NOMO-1 (cell line): ENCODE measurements around the gene CRYBA2.

Experiments
- DNase-seq, 2 experiments: peaks; one replicate each; lab custom pipeline; 2025; ENCODE audit not compliant: unreplicated experiment in 2 of 2; lab: John Stamatoyannopoulos, UW

CRYBA2 gene, protein sequence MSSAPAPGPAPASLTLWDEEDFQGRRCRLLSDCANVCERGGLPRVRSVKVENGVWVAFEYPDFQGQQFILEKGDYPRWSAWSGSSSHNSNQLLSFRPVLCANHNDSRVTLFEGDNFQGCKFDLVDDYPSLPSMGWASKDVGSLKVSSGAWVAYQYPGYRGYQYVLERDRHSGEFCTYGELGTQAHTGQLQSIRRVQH

DNA sequence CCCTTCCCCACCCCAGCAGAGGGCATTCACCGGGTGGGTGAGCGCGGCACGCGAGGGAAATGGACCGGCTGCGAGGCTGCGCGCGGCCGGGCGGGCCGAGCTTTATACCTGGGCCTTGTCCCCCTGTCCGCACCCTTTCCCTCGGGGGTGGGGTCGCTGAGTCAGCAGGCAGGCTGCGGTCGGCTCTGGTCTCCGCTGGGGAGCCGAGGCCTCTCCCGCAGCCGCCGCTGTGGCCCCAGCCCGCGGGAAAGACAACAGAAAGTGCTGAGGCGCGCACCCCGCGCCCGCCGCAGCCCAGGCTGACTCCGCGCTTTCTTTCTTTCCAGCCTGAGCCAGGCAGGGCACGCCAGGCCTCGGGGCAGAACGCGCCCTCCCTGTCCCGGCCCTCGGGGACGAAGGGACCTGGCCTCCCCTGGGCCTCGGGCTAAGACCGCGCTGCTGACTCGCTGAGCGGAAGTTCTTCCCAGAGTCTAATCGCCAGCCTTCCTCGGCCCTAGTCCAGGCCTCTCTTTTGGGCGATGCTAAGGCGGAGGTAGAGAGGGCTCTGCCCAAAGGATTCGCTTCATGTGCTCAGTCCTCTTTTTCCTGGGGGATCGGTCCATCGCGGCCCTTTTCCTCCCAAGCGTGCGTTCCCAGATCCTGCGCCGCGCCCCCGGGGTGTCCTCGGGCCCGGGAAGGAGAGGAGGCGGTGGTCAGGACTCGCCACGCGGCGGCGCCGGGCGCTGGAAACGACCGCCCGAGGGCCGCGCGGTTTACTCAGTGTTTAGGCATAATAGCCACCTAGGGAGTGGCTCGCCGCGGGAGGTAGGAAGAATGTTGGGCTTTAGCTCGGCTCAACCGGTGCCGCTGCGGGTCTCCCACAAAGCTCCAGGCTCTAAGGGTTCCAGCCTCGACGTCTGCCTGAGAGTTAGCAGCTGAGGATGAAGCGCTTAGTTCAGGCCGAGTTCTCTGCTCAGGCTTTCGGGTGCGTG, at the start of gene CRYBA2:
Gene CRYBA2 (minus strand): TSS at position 78 of the 971 bp plus-strand sequence. CDS start 246 bp downstream, outside the sequence.
- DNase-seq: no peak

DNA sequence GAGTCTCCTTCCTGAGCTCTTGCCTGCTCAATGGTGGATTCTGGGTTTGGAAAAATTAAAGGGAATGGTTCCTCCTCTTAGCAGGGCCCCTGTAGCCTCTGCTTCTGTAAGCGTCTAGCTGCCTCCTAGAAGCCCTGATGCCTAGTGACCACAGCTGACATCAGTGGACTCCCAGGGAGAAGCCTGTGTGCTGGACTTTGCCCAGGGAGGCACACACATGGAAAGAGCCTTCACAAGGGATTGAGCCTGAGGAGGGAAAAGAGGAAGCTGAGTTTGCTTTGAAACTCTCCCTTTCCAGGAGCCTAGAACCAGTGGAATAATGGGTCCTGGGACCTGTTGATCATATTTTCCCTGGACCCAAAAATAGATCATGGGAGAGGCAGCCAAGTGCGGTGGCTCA, 49.5 kb upstream of the CRYBA2 start:
- no peak for DNase-seq

DNA sequence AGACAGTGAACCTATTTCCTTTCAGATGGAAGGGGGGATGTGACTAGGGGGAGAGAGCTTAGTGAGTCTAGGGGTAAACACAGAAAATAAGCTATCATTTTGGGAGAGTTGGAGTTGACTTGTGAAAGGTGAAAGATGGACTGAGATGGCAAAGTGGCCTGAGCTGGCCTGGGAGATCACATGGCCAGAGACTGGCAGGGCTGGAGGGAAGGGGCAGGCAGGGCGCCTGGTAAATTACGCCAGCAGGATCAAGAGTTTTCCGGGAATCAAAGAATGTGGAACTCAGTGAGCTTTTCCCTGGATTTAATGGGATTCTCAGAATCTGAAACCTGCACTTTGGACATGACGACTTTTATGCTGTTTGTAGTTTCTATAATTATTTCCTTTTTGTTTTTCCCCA, 48.9 kb upstream of the CRYBA2 start:
- DNase-seq: no peak

DNA sequence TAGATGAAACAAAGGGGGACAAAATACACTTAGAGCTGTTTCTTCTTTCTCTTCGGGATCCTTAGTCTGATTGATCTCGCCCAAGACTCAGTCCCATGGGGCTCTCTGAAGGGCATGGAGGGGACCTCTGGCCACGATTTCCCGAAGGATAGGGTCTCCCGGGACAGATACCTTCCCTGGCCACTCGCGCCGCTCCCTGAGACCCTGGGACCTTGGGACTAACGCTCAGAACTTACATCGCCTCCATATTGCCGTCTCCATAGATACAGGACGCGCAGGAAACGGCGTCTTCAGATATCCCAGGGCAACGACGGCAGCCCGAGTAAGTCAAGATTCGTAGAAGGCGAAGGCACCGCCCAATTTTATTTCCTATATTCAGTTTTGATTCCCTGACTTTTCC, 48.0 kb upstream of the CRYBA2 start, which contains the start of gene CFAP65:
Gene CFAP65 (minus strand): TSS at position 265 of the 400 bp plus-strand sequence. CDS start 2,468 bp downstream, outside the sequence.
- no peak for DNase-seq

DNA sequence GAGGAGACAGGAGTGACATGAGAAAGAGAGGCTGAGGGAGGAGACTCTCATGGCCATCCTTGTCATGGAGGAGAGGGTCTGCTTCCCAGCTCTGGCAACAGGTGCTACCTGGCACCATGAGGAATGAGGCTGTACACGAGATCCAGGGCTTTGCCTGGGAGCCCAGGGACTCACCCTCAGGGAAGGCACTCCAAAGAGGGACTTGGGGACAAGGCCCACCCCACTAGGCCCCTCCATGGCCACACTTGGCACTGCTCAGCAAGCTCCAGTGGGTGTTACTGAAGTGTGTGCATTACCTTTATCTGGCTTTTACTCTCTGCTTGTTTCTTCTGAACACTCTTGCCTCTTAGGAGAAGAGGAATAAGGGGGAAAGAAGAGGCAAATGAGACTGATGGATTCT, 45.4 kb upstream of the CRYBA2 start:
- no peak for DNase-seq

DNA sequence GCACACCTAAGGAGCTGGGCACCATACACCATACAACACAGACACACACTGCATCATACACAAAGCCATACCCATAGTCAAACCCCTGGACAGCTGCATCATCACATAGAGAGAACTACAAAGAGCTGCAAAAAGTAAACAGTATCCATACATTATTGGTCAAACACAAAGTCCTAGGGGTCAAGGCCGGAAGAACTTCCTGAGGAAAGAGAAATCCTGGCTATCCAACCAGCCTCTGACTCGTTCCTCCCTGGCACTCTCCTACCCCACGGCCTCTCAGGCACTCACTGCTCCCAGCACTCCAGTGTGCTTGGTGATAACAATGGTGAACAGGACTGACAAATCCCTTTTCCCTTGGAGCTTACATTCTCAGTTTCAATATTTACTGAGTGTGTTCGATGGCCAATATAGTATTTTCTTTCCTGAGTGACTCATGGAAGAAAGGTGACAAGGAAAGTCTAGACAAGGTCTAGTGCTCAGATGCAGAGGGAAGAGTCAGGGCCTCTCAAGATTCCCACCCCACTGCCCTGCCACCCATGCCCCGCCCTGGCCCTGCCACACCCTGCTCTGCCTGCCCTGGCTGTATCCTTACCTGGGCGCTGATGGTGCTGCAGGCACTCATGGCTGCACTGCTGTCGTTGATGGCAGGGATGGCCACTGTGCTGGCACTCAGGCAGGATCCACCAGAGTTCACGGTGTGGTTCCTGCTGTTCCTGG, 44.7 kb upstream of the CRYBA2 start:
- no peak for DNase-seq

DNA sequence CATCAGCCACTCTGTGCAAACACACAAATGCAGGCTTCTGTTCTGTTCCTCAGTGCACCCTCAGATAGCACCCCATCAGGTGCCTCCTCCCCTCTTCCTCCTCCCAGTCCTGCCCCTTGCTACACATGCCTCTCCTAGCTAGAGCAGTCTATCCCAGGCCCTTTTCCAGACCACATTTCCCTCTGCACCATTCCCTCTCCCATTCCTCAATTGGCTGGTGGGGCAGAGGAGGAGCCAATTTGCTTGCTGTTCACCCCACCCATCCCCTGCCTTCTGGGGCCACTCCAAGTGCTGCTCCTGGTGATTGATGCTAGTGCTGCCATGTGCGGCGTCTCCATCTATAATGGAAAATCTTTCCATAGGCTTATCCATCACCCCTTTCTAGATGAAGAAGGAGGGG, 42.7 kb upstream of the CRYBA2 start:
- no peak for DNase-seq

DNA sequence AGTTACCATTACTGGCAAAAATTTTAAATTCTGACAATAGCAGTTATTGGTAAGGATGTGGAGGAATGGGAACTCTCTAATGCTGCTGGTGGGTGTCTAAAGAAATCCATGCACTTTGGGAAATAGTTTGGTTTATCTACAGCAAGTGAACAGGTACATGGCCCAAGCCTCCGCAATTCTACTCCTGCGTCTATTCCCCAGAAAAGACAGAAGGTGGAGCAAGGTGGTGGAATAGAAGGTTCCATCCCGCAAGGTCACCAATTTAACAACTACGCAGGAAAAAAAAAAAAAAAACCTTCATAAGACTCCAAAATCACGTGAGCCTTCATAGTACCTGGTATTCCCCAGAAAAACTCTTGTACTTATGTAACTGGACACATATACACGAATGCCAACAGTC, 41.6 kb upstream of the CRYBA2 start:
- DNase-seq: no peak

DNA sequence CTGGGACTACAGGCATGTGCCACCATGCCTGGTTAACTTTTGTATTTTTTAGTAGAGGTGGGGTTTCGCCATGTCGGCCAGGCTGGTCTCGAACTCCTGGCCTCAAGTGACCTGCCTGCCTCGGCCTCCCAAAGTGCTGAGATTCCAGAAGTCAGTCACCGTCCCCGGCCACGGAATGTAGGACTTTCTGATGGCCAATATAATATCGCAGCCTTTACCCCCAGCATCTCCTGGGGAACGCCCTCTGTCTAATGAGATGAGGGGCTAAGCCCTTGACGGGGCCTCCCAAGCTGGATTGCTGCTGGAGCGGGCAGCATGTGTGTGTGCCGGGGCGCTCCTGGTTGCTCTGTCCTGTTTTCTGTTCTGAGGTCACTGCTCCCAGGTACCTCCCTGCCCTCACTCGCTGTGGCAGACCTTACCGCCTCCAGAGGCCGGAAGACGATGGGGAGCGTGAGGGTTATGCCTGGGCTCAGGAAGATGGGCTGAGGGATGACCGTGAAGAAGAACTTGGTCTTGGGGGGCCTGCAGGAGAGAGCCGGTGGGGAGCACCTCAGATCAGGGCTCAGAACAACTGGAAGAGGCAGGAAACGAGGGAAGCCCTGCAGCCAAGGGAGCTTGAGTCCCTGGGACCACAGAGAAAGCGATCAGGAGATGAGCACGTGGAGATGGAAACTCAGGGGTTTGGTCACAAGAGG, 39.0 kb upstream of the CRYBA2 start:
- DNase-seq: no peak

DNA sequence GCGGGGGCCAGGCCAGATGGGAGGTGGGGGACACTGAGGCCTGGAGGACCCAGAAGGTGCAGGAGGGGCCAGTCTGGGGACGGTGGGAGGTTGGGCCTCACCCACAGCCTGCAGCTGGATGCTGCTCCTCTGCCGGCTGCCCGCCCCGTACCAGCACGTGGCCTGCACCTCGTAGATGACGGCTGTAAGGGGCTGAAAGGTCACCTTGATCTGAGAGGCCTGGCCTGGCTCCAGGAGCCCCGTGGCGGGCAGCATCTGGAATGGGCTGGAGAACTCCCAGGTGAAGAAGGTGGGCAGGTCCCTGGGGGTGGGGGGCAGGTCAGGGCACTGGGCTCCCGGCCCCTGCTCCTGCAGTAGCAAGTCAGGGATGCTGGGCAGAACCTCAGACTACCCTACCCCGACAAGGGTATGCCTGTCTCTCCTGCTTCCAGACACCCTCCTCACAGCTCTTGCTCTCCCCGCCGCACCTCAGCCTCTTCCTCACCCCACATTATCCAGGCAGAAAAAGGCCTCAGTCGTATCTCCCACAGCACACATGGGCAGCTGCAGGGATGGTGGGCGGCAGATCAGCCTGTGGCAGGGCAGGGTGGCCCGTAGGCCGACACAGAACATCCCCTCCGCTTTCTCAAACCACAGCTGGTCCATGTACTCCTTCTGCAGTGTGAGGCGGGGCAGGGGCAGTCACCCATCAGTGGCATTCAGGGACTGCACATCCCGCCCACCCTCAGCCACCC, 38.0 kb upstream of the CRYBA2 start:
- no peak for DNase-seq

DNA sequence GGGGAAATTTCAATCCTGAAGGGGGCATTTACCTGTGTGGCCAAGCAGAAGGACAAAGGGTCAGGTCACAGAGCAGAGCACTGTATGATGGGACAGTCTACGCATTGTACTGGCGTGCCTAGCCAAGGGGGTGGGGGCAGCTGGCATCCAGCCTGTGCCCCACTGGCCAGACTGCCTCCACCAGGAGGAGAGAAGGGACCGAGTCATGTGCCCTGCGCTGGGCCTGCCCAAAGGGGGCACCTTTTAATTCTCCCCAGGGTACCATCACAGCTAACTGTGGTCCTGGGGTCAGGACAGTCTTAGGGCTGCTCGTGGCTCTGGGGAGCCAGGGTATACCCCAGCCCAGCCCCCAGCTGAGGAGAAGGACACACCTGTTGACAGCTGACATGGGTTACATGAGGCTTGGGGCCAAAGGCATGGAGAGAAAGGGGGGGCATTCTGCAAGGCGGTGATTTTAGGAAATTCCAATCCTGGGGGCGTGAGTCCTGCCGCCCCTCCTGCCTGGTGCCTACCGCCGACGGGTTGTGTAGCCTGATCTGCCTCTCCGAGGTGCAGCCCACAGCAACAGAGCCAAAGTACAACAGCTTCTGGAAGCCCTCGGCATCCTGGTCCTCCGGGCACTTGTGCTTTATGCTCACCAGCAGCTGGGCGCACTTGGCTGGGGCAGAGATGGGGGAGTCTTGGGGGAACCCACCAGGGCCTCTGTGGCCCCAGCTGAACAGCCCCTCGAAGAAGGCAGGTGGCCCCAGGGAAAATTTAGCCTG, 37.1 kb upstream of the CRYBA2 start:
- DNase-seq: no peak

DNA sequence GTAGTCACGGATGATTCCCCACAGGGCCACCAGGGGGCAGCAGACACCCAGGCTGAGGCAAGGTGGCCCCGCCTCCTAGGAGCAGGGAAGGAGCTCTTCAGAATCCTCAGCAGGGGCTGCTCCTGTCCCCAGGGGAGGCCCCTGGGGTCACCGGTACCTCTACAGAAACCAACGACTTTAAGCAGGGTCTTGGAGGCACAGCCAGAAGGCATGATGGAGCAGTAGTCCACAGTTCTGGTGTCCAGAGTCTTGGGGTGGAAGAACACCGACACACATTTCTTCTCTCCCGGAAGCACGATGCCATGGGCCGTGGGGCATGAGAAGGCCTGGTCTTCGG, 36.6 kb upstream of the CRYBA2 start:
- DNase-seq: peak; percentile 53 to 55

DNA sequence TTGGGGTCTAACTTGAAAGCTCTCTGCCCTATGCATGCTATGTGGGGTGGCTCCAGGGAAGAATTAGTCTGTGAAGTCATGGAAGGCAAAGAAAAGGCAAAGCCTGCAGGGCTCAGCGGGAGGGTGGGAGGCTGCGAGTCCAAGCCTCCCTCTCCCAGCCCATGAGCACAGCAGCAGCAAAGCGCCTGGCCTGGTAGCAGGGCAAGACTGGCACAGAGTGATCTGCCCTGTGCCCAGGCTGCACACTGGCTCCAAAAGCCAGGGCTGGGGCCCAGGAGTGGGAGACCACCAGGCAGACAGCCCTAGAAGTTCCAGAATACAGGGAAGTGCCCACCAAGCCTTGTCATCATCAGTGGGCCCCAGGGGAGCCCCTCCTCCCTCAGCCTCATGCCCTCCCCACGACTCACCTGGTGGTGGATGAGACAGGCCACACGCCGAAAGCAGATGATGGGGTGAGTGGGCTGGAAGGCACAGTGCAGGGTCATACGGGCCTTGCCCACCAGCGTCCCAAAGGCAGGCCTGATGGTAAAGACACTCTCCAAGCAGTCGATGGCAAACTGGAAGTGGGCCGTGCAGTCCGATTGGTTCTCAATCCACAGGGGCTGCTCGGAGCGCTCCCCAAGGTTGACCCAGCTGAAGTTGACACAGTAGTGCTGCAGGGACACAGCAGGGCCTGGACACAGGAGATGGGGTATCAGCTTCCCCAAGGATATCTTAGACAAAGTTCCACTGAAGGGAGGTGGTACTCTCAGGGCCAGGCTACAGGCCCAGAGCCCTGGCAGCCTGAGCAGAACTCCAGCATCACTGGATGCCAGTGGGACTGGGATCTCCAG, 36.0 kb upstream of the CRYBA2 start:
- DNase-seq: no peak

DNA sequence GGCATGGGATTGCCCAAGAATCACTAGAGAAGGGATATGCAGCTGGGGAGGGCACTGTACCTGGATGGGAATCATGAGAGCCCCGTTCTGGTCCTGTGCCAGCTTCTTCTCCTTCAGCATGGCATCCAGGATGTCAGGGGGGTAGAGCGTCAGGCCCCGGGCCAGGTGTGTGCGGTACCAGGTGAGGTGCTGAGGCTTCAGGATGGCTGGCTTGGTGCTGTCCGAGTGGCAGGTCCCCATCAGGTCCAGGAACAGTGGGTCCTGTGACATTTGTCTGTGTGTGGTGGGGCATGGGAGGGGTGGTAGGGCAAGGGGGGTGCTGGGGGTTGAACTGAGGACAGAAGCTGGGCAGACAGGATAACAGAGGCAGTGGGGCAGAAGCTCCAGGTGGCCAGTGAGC, 34.9 kb upstream of the CRYBA2 start:
- no peak for DNase-seq

DNA sequence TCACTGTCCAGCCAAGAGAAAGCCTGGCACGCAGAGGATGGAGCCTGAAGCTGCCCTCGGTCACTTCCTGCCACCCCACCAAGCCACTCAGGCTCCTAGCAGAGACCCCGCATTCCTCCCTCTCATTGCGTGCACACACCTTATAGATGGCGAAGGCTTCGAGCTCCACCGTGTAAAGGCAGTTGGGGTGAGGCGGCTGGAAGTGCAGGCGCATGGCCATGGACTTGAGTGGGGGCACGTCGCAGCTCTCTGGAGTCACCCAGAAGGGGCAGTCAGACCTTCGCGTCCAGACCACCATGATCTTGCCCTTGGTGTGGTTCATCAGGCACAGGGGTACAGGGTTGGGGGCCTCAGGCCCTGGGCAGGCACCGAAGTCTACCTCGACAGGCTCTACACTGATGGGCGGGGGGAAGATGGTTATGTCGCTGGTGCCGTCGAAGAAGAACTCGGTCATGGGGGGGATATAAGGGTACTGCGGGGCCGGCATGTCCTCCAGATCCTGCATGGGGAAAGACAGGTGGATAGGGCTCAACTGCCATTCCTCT, 34.4 kb upstream of the CRYBA2 start:
- no peak for DNase-seq

DNA sequence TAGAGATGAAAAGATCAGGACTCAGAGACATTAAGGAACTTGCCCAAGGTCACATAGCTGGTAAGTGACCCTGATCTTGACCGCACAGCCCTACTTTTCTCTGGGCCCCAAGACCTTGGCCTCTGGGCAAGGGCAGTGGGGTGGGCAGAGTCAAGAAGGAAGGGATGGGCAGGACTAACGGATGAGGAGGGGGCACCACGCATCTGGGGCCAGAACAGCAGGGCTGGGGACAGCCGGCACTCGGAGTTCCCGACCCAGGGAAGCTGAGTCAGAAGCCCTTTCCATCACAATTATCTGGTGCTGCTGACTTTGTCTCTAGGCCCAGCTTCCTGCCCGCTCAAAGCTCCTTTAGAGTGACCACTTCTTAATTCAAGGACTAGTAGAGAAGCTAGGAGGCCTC, 33.7 kb upstream of the CRYBA2 start:
- no peak for DNase-seq

DNA sequence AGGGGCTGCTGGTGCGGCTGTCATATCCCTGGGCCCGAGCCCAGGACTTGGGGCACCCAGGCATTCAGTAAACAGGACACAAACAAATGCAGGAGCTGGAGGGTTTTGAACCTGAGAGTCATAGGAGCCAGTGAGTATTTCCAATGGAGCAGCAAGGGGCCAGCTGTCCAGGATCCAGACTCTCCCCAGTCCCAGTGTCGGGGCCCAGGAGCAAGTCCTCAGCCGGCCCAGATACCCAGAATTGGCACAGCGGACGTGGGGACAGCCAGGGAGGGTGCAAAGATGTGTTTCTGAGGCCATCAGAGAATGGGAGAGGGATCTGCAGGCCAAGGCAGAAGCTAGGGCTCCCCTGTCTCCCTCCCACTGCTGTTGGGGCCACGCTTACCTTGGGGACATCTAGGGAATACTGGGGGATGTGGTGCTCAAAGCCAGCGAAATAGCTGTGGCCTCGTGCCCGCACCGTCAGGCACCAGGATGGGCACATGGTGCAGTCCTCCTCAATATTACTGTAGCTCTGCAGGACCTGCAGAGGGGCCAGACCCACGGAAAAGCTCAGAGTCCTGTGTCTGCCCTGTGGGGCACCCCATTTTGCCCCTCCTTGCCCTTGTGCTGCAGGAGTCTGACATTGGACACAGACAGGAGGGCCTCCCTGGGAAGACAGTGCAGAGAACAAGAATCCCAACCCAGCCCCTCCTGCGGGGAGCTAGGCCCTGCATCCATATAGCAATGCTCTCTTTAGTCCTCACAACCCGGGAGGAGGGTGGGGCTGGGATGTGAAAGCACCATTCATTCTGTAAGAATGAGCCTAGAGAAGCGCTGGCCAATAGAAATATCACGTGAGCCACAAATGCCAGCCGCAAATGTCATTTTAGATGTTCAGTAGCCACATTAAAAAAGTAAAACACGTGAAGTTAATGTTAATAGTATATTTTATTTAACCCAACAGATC, 32.7 kb upstream of the CRYBA2 start:
- DNase-seq: no peak
